ENCODE results near the gene PLAAT3.
"Not testable (repeated sequence)": the region's sequence is repeated elsewhere in the genome, so short reads cannot be mapped to it uniquely, and the experiment has no call there.

PLAAT3 gene

DNA sequence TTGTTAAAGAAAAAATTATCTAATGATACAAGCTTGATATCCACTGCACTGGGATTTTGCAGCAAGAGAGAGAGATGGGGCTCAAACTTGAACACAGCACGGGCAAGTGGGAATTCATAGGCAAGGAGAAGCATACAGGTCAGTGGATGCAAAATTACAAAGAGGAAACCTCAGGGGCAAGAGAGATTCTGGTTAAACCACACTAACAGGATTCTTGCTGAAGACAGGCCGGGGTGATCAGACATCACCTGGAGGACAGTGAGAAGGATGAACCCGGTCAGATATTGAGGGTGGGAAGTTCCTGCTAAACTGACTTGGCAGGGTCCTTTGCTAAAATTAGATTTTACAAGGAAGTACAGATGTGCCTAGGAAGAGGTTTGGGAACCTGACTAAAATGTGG is 80.2 kb downstream of the PLAAT3 start:
- peaks cover 22% of the 10 kb centered on the region for H3K27me3 ChIP-seq (ENCODE audit: low read depth, low read length)
- H3K4me3 ChIP-seq (ENCODE audit: low read length): no peak overlapping the region
- no peak overlapping the region for H3K4me2 ChIP-seq (ENCODE audit: low read length)
- no peak overlapping the region for H3K27ac ChIP-seq (ENCODE audit: low read length)
- H2AFZ ChIP-seq (ENCODE audit: low read depth, low read length): no peak overlapping the region
- no peaks in the 10 kb centered on the region for H3K9me3 ChIP-seq (ENCODE audit: insufficient read depth, low read length)
- H3K36me3 ChIP-seq (replicated peaks; ENCODE audit: low read depth, low read length): no peaks in the 10 kb centered on the region
- no peaks in the 10 kb centered on the region for H4K20me1 ChIP-seq (ENCODE audit: insufficient read depth, low read length)
- H3K9ac ChIP-seq (ENCODE audit: low read length): no peak overlapping the region
- H3K4me1 ChIP-seq (ENCODE audit: low read length): peaks cover 26% of the 10 kb centered on the region
- no peaks in the 10 kb centered on the region for H3K79me2 ChIP-seq (ENCODE audit: low read length)
- TF ChIP-seq EZH2phosphoT487 (IDR thresholded peaks at IDR 0.05; ENCODE audit: low read depth): no peak
- TF ChIP-seq, protein P1, sequence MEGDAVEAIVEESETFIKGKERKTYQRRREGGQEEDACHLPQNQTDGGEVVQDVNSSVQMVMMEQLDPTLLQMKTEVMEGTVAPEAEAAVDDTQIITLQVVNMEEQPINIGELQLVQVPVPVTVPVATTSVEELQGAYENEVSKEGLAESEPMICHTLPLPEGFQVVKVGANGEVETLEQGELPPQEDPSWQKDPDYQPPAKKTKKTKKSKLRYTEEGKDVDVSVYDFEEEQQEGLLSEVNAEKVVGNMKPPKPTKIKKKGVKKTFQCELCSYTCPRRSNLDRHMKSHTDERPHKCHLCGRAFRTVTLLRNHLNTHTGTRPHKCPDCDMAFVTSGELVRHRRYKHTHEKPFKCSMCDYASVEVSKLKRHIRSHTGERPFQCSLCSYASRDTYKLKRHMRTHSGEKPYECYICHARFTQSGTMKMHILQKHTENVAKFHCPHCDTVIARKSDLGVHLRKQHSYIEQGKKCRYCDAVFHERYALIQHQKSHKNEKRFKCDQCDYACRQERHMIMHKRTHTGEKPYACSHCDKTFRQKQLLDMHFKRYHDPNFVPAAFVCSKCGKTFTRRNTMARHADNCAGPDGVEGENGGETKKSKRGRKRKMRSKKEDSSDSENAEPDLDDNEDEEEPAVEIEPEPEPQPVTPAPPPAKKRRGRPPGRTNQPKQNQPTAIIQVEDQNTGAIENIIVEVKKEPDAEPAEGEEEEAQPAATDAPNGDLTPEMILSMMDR (IDR thresholded peaks at IDR 0.05; ENCODE audit: low read depth, low read length): no peak

DNA sequence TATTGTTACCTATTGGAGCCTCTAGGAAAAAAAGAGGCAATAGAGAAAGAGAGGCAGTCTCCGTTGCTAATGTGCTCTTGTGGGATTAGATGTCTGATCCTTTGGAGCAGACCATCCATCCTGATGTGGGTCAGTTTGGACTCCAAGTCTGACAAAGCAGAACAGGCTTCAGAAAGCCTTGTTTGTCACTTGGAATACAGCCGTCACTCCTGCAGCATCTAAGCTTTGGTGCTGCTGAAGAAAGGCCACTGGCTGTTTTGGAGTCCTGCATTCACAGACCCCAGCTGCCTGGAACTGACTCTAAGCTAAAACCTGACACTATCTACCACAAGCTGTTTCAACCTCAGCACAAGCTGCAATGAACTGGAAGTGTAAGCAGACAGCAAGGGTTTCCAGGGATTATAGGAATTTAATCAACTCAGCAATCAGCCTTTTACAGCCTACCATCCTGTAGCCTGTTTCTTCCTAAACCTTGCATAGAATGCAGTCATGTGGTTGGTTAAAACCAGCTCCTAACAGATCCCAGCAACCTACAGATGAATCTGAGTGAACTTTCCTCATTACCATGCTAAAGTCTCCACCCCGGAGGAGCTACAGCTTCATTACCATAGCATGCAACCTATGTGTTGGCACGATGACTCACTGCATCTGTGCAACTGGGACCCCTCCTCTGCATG is 81.3 kb downstream of the PLAAT3 start:
- no peak overlapping the region for H2AFZ ChIP-seq (ENCODE audit: low read depth, low read length)
- H3K79me2 ChIP-seq (ENCODE audit: low read length): no peaks in the 10 kb centered on the region
- no peak for TF ChIP-seq EZH2phosphoT487 (IDR thresholded peaks at IDR 0.05; ENCODE audit: low read depth)
- TF ChIP-seq, protein P1 (IDR thresholded peaks at IDR 0.05; ENCODE audit: low read depth, low read length): no peak
- H3K9me3 ChIP-seq (ENCODE audit: insufficient read depth, low read length): no peaks in the 10 kb centered on the region
- H3K27me3 ChIP-seq (ENCODE audit: low read depth, low read length): peaks cover 22% of the 10 kb centered on the region
- H3K36me3 ChIP-seq (replicated peaks; ENCODE audit: low read depth, low read length): no peaks in the 10 kb centered on the region
- H3K4me3 ChIP-seq (ENCODE audit: low read length): no peak overlapping the region
- H4K20me1 ChIP-seq (ENCODE audit: insufficient read depth, low read length): no peaks in the 10 kb centered on the region
- no peak overlapping the region for H3K27ac ChIP-seq (ENCODE audit: low read length)
- H3K9ac ChIP-seq (ENCODE audit: low read length): no peak overlapping the region
- no peak overlapping the region for H3K4me2 ChIP-seq (ENCODE audit: low read length)
- H3K4me1 ChIP-seq (ENCODE audit: low read length): peaks cover 26% of the 10 kb centered on the region

GRCh38 chr11:63532117-63532516 is 82.1 kb downstream of the PLAAT3 start:
- Histone ChIP-seq H3K36me3 (replicated peaks; ENCODE audit: low read depth, low read length) (no peaks in the 10 kb centered on the region), H2AFZ (ENCODE audit: low read depth, low read length) (no peak overlapping the region), H3K9me3 (ENCODE audit: insufficient read depth, low read length) (no peaks in the 10 kb centered on the region), H4K20me1 (ENCODE audit: insufficient read depth, low read length) (no peaks in the 10 kb centered on the region), H3K79me2 (ENCODE audit: low read length) (no peaks in the 10 kb centered on the region), H3K4me2 (ENCODE audit: low read length) (no peak overlapping the region), H3K4me3 (ENCODE audit: low read length) (no peak overlapping the region), H3K9ac (ENCODE audit: low read length) (no peak overlapping the region), H3K27me3 (ENCODE audit: low read depth, low read length) (peaks cover 22% of the 10 kb centered on the region), H3K4me1 (ENCODE audit: low read length) (peaks cover 20% of the 10 kb centered on the region), H3K27ac (ENCODE audit: low read length) (no peak overlapping the region)
- TF ChIP-seq EZH2phosphoT487 (IDR thresholded peaks at IDR 0.05; ENCODE audit: low read depth): no peak
- TF ChIP-seq, protein P1 (IDR thresholded peaks at IDR 0.05; ENCODE audit: low read depth, low read length): no peak

GRCh38 chr11:63531074-63531792 is 83.0 kb downstream of the PLAAT3 start:
- not testable (repeated sequence) for H3K27ac ChIP-seq (ENCODE audit: low read length)
- H3K4me2 ChIP-seq (ENCODE audit: low read length): peak overlapping the region; percentile 11; the same call in 1 of the 2 replicates

More at GRCh38 chr11:63531074-63531792, 83.0 kb downstream of the PLAAT3 start:
- not testable (repeated sequence) for H3K9ac ChIP-seq (ENCODE audit: low read length); H3K9me3 ChIP-seq (ENCODE audit: insufficient read depth, low read length); H3K36me3 ChIP-seq (replicated peaks; ENCODE audit: low read depth, low read length); H3K4me3 ChIP-seq (ENCODE audit: low read length); H4K20me1 ChIP-seq (ENCODE audit: insufficient read depth, low read length); H3K79me2 ChIP-seq (ENCODE audit: low read length)
- peaks cover 12% of the 10 kb centered on the region for H3K4me1 ChIP-seq (ENCODE audit: low read length)
- H2AFZ ChIP-seq (ENCODE audit: low read depth, low read length): peak overlapping the region; percentile 25; the same call in 1 of the 2 replicates
- H3K27me3 ChIP-seq (ENCODE audit: low read depth, low read length): peaks cover 22% of the 10 kb centered on the region
